NT2/D1 (cell line): Measurements from ENCODE around the gene ANKRD16.

ENCODE experiments used
- YY1 ChIP-seq: IDR thresholded peaks from 2 replicates; pipeline ENCODE4 v1.6.1; 2011; ENCODE audit not compliant: insufficient read length, insufficient read depth
- ZNF274 ChIP-seq: IDR thresholded peaks from 2 replicates; pipeline ENCODE4 v1.6.1; 2011; ENCODE audit warnings: mild to moderate bottlenecking, low read depth, low read length

DNA sequence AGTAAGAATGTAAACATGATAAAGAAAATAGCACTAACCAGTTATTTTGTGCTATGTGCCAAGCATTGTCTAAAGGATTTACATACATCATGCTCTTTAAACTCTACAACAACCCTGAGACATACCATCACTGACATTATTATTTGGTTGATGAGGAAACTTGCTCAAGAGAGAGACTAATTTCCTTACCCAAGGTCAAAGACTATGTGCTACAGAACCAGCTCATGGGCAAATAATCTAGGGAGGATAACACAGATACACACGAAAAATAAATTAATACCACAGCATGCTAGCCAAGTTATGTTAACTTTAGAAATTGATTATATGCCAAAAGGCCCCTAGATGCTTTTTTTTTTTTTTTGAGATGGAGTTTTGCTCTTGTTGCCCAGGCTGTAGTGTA lies 2.7 kb downstream of the ANKRD16 start:
- no peak for TF ChIP-seq YY1
- no peak for TF ChIP-seq ZNF274
